Activated CD4-positive, alpha-beta T cell treated with anti-CD3 and anti-CD28 coated beads, Interleukin-2, amount 50 U/mL, for 4 hours (primary cell): ENCODE data around the gene MCRS1.
"Not testable (repeated sequence)": the region's sequence is repeated elsewhere in the genome, so short reads cannot be mapped to it uniquely, and the experiment has no call there.

ENCODE experiments used
- DNase-seq, 2 experiments: peaks; one replicate each; pipeline ENCODE4 v3.0.0-alpha.2; 2020

The MCRS1 gene

GRCh38 chr12:49509681-49510080, 58.3 kb downstream of the MCRS1 start:
- not testable (repeated sequence) for DNase-seq
